HepG2 (cell line): Measurements from ENCODE around the gene UNC93A.

ENCODE experiments used
- CBX1 ChIP-seq: IDR thresholded peaks from one replicate; pipeline ENCODE4 v1.6.1; 2016; ENCODE audit warnings: antibody characterized with exemption, low read depth
- FOSL2 ChIP-seq: sonication (generic); formaldehyde crosslinking; IDR thresholded peaks from 2 replicates; pipeline ENCODE4 v1.4.0; 2020; ENCODE audit warnings: missing genetic modification reagents
- HDAC2 ChIP-seq: sonication (generic); formaldehyde crosslinking; IDR thresholded peaks from 2 replicates; pipeline ENCODE4 v1.4.0; 2020; ENCODE audit warnings: missing genetic modification reagents
- NFIC ChIP-seq: IDR thresholded peaks from 2 replicates; pipeline ENCODE4 v1.6.1; 2012; ENCODE audit warnings: mild to moderate bottlenecking, low read length, inconsistent platforms
- TCF12 ChIP-seq, 2 experiments: fragments of 450-650 bp in 1 of 2; sonication (generic) in 1 of 2; formaldehyde crosslinking in 1 of 2; IDR thresholded peaks; 2 replicates each; pipeline versions ENCODE4 v1.6.1 to v1.8.0; 2017 to 2022; ENCODE audit warnings: antibody characterized with exemption in 1 of 2, mild to moderate bottlenecking in 1 of 2, missing genetic modification reagents in 1 of 2, moderate library complexity in 1 of 2
- ZMYM3 ChIP-seq: sonication (generic); formaldehyde crosslinking; IDR thresholded peaks from 2 replicates; pipeline ENCODE4 v1.5.1; 2020; ENCODE audit warnings: mild to moderate bottlenecking, missing genetic modification reagents
- ZNF205 ChIP-seq: IDR thresholded peaks from 2 replicates; pipeline ENCODE4 v1.6.1; 2018; ENCODE audit warnings: missing biosample characterization, missing genetic modification reagents
- ZNF792 ChIP-seq: IDR thresholded peaks from 2 replicates; pipeline ENCODE4 v1.6.1; 2016

- no peak for TF ChIP-seq TCF12 (IDR thresholded peaks at IDR 0.05)
- TF ChIP-seq TCF12 (CRISPR knock-in tag; IDR thresholded peaks at IDR 0.05), result no peak
- TF ChIP-seq NFIC, result no peak
- no peak for TF ChIP-seq ZMYM3
- TF ChIP-seq ZNF205, result no peak
- TF ChIP-seq HDAC2 (CRISPR knock-in tag), result no peak
- TF ChIP-seq CBX1, result no peak
- no peak for TF ChIP-seq FOSL2 (CRISPR knock-in tag)
- no peak for TF ChIP-seq ZNF792 (CRISPR knock-in tag)
Observed at GRCh38 chr6:167294241-167294640, 3.1 kb downstream of the UNC93A start.
